K562 (cell line): ENCODE data around the gene RIPOR1. TPM values are rescaled to one million over a fixed set of nuclear protein-coding genes. Genes with fewer than 3 reads are reported as not detected.
A peak's percentile ranks its signal among the peaks of the same experiment; 100 is the strongest.
"Not testable (repeated sequence)": the region's sequence is repeated elsewhere in the genome, so short reads cannot be mapped to it uniquely, and the experiment has no call there.

Source experiments
- ATAC-seq: fragments of 200-7000 bp; cut with Tn5 transposase; 3 replicates; pipeline ENCODE4 v1.9.1; 2020; ENCODE audit warnings: moderate library complexity
- BruUV-seq: library from RNA; stranded (reverse); fragments of 400-500 nt; replicated peaks from 2 replicates; lab custom pipeline; 2021; lab: Mats Ljungman, UMichigan
- CTCF ChIA-PET: fragments of 300-600 bp; formaldehyde crosslinking; extraction: SDS; loops from one replicate; lab custom pipeline; 2021; ENCODE audit warnings: low intra/inter-chr PET ratio; lab: Yijun Ruan, JAX
- POLR2A ChIA-PET: fragments of 300-600, 350-650 bp; sonication (Branson Sonifier 250); formaldehyde crosslinking; extraction: SDS; loops from one replicate; lab custom pipeline; 2021; ENCODE audit warnings: antibody characterized with exemption, inconsistent platforms; lab: Yijun Ruan, JAX
- DNase-seq, 4 experiments: peaks; one replicate each; pipeline versions ENCODE4 v3.0.0 to v3.0.0-alpha.2; 2011 to 2018; ENCODE audit warnings: low spot score in 3 of 4, mixed read lengths in 3 of 4; ENCODE audit errors: extremely low read depth in 1 of 4
- FAIRE-seq: peaks from 2 replicates; lab custom pipeline; 2011; peaks lifted over from hg19 to GRCh38; lab: Jason Lieb, UNC
- H2AFZ ChIP-seq: 2 replicates; pipeline ENCODE4 v1.6.0; 2011; ENCODE audit warnings: low read depth, low read length, control low read depth, inconsistent platforms
- H3K27ac ChIP-seq: fragments of 200-600 bp; 3 replicates; pipeline ENCODE4 v1.8.0; 2011; ENCODE audit warnings: low read depth, mild to moderate bottlenecking, control low read depth, inconsistent platforms, low read length, moderate library complexity, mixed read lengths; ENCODE audit errors: extremely low read depth
- H3K27me3 ChIP-seq, 2 experiments: fragments of 300-600 bp in 1 of 2; 2 replicates in 1 of 2; 3 replicates in 1 of 2; pipeline versions ENCODE4 v1.6.0 to v1.8.0; 2011; ENCODE audit warnings: inconsistent platforms in 2 of 2, low read length in 2 of 2, mild to moderate bottlenecking in 1 of 2, mixed read lengths in 1 of 2, moderate library complexity in 1 of 2; ENCODE audit not compliant: control insufficient read depth in 2 of 2, insufficient read depth in 2 of 2
- H3K36me3 ChIP-seq: fragments of 300-600 bp; 3 replicates; pipeline ENCODE4 v1.8.0; 2011; ENCODE audit warnings: mild to moderate bottlenecking, low read length, inconsistent platforms; ENCODE audit not compliant: control insufficient read depth, insufficient read depth
- H3K4me1 ChIP-seq, 2 experiments: fragments of 200-600 bp in 1 of 2; replicated peaks in 1 of 2; 2 replicates in 1 of 2; 3 replicates in 1 of 2; pipeline versions ENCODE4 v1.5.1 to v1.8.0; 2011; ENCODE audit warnings: inconsistent platforms in 2 of 2, low read length in 2 of 2, mild to moderate bottlenecking in 1 of 2, mixed read lengths in 1 of 2, moderate library complexity in 1 of 2; ENCODE audit not compliant: control insufficient read depth in 2 of 2, insufficient read depth in 2 of 2
- H3K4me2 ChIP-seq: 2 replicates; pipeline ENCODE4 v1.6.1; 2011; ENCODE audit warnings: low read length, control low read depth, inconsistent platforms, mixed read lengths; ENCODE audit not compliant: insufficient read depth
- H3K4me3 ChIP-seq: fragments of 200-600 bp; sonication (generic), shearing (Covaris generic); 2 replicates; pipeline ENCODE4 v1.5.1; 2016; ENCODE audit warnings: control low read depth, inconsistent platforms
- H3K79me2 ChIP-seq: fragments of 200-600 bp; 3 replicates; pipeline ENCODE4 v1.8.0; 2011; ENCODE audit warnings: low read length, inconsistent platforms; ENCODE audit not compliant: control insufficient read depth, insufficient read depth
- H3K9ac ChIP-seq, 2 experiments: 2 replicates each; pipeline versions ENCODE4 v1.6.0 to v1.6.1; 2011; ENCODE audit warnings: low read depth in 2 of 2, low read length in 2 of 2, control low read depth in 1 of 2, inconsistent platforms in 1 of 2, mild to moderate bottlenecking in 1 of 2, mixed read lengths in 1 of 2; ENCODE audit not compliant: insufficient read depth in 1 of 2
- H3K9me1 ChIP-seq: one replicate; pipeline ENCODE4 v1.6.0; 2011; ENCODE audit warnings: inconsistent platforms, mild to moderate bottlenecking, low read length, moderate library complexity; ENCODE audit not compliant: control insufficient read depth, insufficient read depth
- H3K9me3 ChIP-seq: replicated peaks from 2 replicates; pipeline ENCODE4 v1.5.1; 2011; ENCODE audit warnings: low read depth, low read length, inconsistent platforms; ENCODE audit not compliant: control insufficient read depth, insufficient read depth
- H4K20me1 ChIP-seq: replicated peaks from 2 replicates; pipeline ENCODE4 v1.6.1; 2011; ENCODE audit warnings: low read length, inconsistent platforms, mixed read lengths; ENCODE audit not compliant: control insufficient read depth, insufficient read depth
- CEBPB ChIP-seq: fragments of 450-650 bp; IDR thresholded peaks from 2 replicates; pipeline ENCODE4 v1.6.1; 2016; ENCODE audit warnings: missing genetic modification characterization, missing compliant biosample characterization
- DPF2 ChIP-seq: fragments of 450-650 bp; IDR thresholded peaks from 2 replicates; pipeline ENCODE4 v1.6.1; 2016
- GATA2 ChIP-seq: sonication (generic); formaldehyde crosslinking; IDR thresholded peaks from 2 replicates; pipeline ENCODE4 v1.4.0; 2020; ENCODE audit warnings: mild to moderate bottlenecking, missing genetic modification reagents
- HNRNPLL ChIP-seq: fragments of 200-400 bp; formaldehyde crosslinking; IDR thresholded peaks from 2 replicates; pipeline ENCODE4 v1.6.1; 2017; ENCODE audit warnings: low read length, low read depth, mild to moderate bottlenecking; ENCODE audit not compliant: poor library complexity, severe bottlenecking
- ZNF384 ChIP-seq: IDR thresholded peaks from 2 replicates; pipeline ENCODE4 v1.6.1; 2012; ENCODE audit warnings: low read depth, low read length, improper control_type of control experiment
- WGBS: fragments of 100-300 bp; shearing (Covaris generic); methylation state at CpG from one replicate; pipeline ENCODE4 v1.1.6; 2016; ENCODE audit warnings: low coverage, mixed read lengths; ENCODE audit not compliant: insufficient coverage; ENCODE audit errors: missing lambda C conversion rate; 5-methylcytosine and 5-hydroxymethylcytosine counted together
- in situ Hi-C: fragments of 300-500 bp; cut with MboI; formaldehyde crosslinking; loops from 4 replicates; pipeline ENCODE4 v1.15.0; 2018; ENCODE audit warnings: inconsistent platforms, mixed read lengths
- intact Hi-C: fragments of 100-400 bp; cut with micrococcal nuclease; formaldehyde crosslinking; loops from 2 replicates; pipeline ENCODE4 v1.14.2; 2022
- polyA plus RNA-seq, 8 experiments: library from polyadenylated mRNA; depleted of rRNA in 4 of 8; stranded (reverse) in 5 of 8; unstranded in 3 of 8; fragments of >200 nt; fragmentation: Nextera tagmentation in 2 of 8; fragmentation: Illumina TruSeq in 1 of 8; extraction: Ambion mirVana in 2 of 8; extraction: Trizol in 1 of 8; gene quantifications; 2 replicates each; pipeline versions ENCODE4 v1.2.1 to v1.2.3, GENCODE V29; 2011 to 2014; ENCODE audit warnings: inconsistent platforms in 1 of 8, missing spikeins in 1 of 8
- total RNA-seq, 7 experiments: library from RNA; depleted of rRNA in 6 of 7; stranded (reverse); fragments of >200 nt in 6 of 7; fragmentation: Illumina TruSeq in 2 of 7; extraction: Trizol in 2 of 7; gene quantifications; 2 replicates each; pipeline versions ENCODE4 v1.2.1 to v1.2.3, GENCODE V29; 2011 to 2021; ENCODE audit warnings: low replicate concordance in 1 of 7
- TF ChIP-seq, protein P1 (sequence below): sonication (generic); formaldehyde crosslinking; IDR thresholded peaks from 2 replicates; pipeline ENCODE4 v1.4.0; 2020; ENCODE audit warnings: mild to moderate bottlenecking, missing genetic modification reagents
- TF ChIP-seq, protein P2 (sequence below): fragments of 450-650 bp; IDR thresholded peaks from 2 replicates; pipeline ENCODE4 v1.6.1; 2016; ENCODE audit warnings: low read depth, mild to moderate bottlenecking, moderate library complexity
- TF ChIP-seq, protein P3 (sequence below): conservative IDR thresholded peaks from 2 replicates; pipeline ENCODE4 v1.6.1; 2011; ENCODE audit warnings: low read depth, mild to moderate bottlenecking, low read length; ENCODE audit not compliant: control insufficient read depth
- TF ChIP-seq, protein P4 (sequence below), 3 experiments: IDR thresholded peaks in 2 of 3; conservative IDR thresholded peaks in 1 of 3; 2 replicates each; pipeline ENCODE4 v1.5.1; 2011 to 2012; ENCODE audit warnings: low read length in 3 of 3, mild to moderate bottlenecking in 3 of 3, control low read depth in 2 of 3, improper control_type of control experiment in 1 of 3, inconsistent platforms in 1 of 3, low read depth in 1 of 3, mixed read lengths in 1 of 3, moderate library complexity in 1 of 3; ENCODE audit not compliant: insufficient read depth in 2 of 3

Gene RIPOR1
- total and polyA plus RNA-seq, 9 of the 15 experiments (the other 6 are each of a cell fraction or from before 2014, with no cell fraction given), result 0.36 to 31.1 (median 3.0) TPM

DNA sequence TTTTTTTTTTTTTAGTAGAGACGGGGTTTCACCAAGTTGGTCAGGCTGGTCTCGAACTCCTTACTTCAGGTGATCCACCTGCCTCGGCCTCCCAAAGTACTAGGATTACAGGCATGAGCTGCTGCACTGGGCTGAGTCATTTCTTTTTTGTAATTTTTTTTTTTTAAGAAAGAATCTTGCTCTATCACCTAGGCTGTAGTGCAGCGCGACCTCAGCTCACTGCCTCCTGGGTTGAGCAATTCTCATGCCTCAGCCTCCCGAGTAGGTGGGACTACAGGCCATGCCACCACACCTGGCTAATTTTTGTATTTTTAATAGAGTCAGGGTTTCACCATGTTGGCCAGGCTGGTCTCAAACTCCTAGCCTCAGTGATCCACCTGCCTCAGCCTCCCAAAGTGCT is 5.4 kb downstream of the RIPOR1 start:
- H3K4me2 ChIP-seq, FAIRE-seq, intact Hi-C loops, H3K27me3 ChIP-seq, H2AFZ ChIP-seq, H3K9ac ChIP-seq, DNase-seq, H3K36me3 ChIP-seq, CTCF ChIA-PET, in situ Hi-C loops, H3K4me3 ChIP-seq, BruUV-seq, H4K20me1 ChIP-seq, H3K27ac ChIP-seq, ATAC-seq, H3K9me1 ChIP-seq, H3K9me3 ChIP-seq: not testable (repeated sequence)
- Histone ChIP-seq H3K79me2 (peaks cover 16% of the 10 kb centered on the region), H3K4me1 (peaks cover 13 to 52% of the 10 kb centered on the region in 2 experiments)
- POLR2A ChIA-PET, result interaction anchor here (0.6 to 0.7 kb wide), 2 partner anchors 19 to 248 kb away, joined by 3 read pairs; no protein-coding TSS in a partner anchor
- WGBS, result 86% methylated on average over 5 of the region's 6 CpGs

DNA sequence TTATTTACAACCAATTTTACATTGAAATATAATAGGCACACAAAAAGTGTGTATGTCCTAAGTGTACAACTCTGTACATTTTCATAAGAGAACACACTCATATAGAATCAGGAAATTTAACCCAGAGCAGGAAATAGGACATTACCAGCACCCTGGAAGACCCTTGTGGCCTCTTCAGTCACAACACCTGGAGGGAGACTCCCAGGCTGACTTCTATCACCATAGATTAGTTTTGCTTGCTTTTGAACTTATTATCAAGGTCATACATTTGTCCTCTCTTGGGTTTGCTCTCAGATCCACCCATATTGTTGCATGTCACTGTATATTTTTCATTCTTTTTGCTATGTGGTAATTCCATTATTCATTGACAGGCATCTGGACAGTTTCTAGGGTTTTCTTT is 5.8 kb downstream of the RIPOR1 start:
- DNase-seq (peak in 1 of 4 experiments; percentile 28), ATAC-seq (peak; percentile 28), FAIRE-seq (no peak)
- Histone ChIP-seq H3K4me2 (no peak overlapping the region), H3K36me3 (no peaks in the 10 kb centered on the region), H2AFZ (no peak overlapping the region), H3K27me3 (no peaks in the 10 kb centered on the region), H3K27ac (no peak overlapping the region), H3K9me3 (no peaks in the 10 kb centered on the region), H3K9me1 (no peaks in the 10 kb centered on the region), H4K20me1 (peaks cover 7% of the 10 kb centered on the region), H3K4me1 (peaks cover 13 to 48% of the 10 kb centered on the region in 2 experiments), H3K4me3 (no peak overlapping the region), H3K9ac (no peak overlapping the region), H3K79me2 (peaks cover 14% of the 10 kb centered on the region)
- POLR2A ChIA-PET, result no interaction called here
- TF ChIP-seq, protein P1, sequence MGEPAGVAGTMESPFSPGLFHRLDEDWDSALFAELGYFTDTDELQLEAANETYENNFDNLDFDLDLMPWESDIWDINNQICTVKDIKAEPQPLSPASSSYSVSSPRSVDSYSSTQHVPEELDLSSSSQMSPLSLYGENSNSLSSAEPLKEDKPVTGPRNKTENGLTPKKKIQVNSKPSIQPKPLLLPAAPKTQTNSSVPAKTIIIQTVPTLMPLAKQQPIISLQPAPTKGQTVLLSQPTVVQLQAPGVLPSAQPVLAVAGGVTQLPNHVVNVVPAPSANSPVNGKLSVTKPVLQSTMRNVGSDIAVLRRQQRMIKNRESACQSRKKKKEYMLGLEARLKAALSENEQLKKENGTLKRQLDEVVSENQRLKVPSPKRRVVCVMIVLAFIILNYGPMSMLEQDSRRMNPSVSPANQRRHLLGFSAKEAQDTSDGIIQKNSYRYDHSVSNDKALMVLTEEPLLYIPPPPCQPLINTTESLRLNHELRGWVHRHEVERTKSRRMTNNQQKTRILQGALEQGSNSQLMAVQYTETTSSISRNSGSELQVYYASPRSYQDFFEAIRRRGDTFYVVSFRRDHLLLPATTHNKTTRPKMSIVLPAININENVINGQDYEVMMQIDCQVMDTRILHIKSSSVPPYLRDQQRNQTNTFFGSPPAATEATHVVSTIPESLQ (CRISPR knock-in tag), result no peak
- no peak for TF ChIP-seq CEBPB (tag)
- TF ChIP-seq, protein P2, sequence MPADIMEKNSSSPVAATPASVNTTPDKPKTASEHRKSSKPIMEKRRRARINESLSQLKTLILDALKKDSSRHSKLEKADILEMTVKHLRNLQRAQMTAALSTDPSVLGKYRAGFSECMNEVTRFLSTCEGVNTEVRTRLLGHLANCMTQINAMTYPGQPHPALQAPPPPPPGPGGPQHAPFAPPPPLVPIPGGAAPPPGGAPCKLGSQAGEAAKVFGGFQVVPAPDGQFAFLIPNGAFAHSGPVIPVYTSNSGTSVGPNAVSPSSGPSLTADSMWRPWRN, result no peak
- TF ChIP-seq HNRNPLL, result no peak
- TF ChIP-seq DPF2, result no peak
- 0 out of 2 replicates have a peak, but pooled peaks have one; percentile 32 for TF ChIP-seq ZNF384
- TF ChIP-seq, protein P3, sequence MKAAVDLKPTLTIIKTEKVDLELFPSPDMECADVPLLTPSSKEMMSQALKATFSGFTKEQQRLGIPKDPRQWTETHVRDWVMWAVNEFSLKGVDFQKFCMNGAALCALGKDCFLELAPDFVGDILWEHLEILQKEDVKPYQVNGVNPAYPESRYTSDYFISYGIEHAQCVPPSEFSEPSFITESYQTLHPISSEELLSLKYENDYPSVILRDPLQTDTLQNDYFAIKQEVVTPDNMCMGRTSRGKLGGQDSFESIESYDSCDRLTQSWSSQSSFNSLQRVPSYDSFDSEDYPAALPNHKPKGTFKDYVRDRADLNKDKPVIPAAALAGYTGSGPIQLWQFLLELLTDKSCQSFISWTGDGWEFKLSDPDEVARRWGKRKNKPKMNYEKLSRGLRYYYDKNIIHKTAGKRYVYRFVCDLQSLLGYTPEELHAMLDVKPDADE, result no peak
- TF ChIP-seq, protein P4, sequence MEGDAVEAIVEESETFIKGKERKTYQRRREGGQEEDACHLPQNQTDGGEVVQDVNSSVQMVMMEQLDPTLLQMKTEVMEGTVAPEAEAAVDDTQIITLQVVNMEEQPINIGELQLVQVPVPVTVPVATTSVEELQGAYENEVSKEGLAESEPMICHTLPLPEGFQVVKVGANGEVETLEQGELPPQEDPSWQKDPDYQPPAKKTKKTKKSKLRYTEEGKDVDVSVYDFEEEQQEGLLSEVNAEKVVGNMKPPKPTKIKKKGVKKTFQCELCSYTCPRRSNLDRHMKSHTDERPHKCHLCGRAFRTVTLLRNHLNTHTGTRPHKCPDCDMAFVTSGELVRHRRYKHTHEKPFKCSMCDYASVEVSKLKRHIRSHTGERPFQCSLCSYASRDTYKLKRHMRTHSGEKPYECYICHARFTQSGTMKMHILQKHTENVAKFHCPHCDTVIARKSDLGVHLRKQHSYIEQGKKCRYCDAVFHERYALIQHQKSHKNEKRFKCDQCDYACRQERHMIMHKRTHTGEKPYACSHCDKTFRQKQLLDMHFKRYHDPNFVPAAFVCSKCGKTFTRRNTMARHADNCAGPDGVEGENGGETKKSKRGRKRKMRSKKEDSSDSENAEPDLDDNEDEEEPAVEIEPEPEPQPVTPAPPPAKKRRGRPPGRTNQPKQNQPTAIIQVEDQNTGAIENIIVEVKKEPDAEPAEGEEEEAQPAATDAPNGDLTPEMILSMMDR (IDR thresholded peaks at IDR 0.05 in 2 of 3, conservative IDR thresholded peaks at IDR 0.05 in 1 of 3; ENCODE audit: insufficient read depth in 2 of 3, low read depth in 1 of 3, low read length in 3 of 3), result no peak
- TF ChIP-seq GATA2 (CRISPR knock-in tag), result no peak
- BruUV-seq, result no TSS peak
- CTCF ChIA-PET, result no interaction called here
- in situ Hi-C loops, result no loop called here
- intact Hi-C loops, result no loop called here
